Measurements from ENCODE around the gene NEMP2.

NEMP2 gene, protein sequence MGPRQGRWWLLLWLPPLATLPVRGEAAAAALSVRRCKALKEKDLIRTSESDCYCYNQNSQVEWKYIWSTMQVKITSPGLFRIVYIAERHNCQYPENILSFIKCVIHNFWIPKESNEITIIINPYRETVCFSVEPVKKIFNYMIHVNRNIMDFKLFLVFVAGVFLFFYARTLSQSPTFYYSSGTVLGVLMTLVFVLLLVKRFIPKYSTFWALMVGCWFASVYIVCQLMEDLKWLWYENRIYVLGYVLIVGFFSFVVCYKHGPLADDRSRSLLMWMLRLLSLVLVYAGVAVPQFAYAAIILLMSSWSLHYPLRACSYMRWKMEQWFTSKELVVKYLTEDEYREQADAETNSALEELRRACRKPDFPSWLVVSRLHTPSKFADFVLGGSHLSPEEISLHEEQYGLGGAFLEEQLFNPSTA

DNA sequence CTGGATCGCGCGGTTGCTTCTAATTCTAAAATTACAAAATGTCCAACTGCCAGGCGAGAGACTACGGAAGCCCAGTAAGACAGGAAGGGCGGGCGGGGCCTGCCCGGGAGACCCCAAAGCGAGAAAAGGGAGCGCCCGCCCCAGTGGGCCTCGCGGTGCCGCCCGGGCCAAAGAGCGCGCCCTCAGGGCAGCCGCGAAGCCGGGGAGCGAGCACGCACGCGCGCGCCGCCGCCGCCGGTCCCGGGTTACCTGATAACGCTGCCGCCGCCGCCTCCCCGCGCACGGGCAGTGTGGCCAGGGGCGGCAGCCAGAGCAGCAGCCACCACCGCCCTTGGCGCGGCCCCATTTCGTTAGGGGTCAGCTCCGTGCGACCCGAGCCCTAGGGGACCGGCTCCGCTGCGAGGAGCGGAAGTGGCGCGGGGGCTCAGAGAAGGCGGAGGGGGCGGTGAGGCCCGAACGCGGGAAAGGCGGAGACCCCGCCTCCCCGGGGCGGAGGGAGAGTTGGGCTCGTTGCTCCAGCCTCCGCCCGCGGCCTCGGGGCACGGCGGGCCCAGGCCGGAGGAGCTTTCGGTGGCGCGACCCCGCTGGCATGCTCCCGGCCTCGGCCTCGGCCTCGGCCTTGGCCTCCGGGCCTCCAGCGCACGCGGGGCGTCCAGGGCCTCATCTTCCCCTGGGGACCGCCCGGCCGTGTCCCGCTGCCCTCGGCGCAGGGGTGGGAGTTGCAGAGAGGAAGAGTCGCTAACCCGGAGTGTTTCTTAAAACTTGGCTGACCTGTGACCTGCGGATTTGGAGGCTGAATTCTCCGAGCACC is at the start of gene NEMP2:
NEMP2 (minus strand) TSS at position 413 of the 811 bp plus-strand sequence; CDS start at position 346, 67 bp downstream.
- DNase-seq, result peak; percentile 86

DNA sequence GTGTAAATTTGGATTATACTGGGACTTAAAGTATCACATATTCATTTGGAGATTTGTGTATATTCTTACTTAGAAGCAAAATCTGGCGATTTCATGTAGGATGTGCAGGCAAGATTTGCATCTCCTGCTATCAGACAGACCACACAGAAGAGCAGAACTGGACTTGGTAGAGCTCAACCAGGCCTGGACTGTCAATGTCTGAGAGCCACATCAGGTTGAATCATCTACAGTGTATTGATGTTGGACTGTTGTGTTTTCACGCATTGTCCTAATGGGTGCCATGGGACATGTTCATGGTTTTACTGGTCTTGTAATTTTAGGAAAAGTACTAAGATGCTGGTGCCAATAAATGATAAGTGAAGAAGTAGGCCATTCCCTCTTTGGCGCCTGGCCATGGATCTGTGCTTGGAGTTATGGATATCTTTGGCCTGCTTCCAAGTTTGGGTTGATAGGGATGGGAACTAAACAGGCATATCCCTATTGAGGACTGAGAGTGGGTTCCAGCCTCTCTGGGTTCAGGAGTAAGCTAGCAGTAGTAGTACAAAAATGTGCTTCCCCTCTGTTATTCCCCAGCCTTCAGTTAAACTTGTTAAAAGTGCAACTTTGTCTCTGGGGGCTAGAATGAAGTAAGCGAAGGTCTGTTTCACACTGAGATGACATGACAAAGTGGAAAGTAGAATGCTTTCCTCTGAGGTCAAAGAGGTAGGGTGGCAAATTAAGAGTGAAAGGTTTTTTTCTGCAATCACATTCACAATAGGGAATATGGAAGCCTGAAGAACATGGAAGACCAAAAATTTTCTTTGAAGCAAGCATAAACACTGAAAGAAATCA is 49.2 kb upstream of the NEMP2 start:
- DNase-seq, result no peak

DNA sequence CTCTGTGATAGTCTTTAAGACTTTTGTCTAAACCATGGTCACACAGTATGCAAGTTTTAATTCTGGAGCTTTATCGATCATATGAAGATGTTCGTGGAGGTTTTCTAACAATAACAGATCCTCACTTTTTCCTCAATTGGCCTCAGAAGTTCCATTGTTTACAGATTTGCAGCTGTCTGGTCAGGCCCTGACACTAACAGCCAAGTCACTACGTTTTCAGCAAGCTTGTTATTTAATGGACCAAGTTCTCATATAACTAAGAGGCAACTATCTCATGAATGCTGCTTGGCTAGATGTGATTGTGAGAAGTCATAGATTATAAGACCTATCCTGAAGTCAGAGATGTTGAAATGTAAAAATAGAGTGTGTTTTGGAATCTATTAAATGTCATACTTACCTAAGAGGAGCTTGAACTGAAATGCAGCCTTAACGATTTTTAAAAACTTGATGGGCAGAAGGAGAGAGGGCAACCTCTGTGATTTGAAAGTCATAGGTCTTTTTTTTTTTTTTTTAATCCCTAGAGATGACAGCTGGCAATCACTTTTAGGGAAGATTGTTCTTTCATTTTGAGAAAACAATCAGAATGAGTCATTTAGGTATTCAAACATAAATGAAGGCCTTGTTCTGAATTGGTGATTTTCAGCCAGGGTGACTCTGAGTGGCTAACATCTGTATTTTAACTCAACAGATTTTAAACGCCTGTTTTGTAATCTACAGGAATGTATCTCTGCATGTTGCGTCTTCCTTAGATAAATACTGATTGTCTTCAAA is 48.4 kb upstream of the NEMP2 start:
- DNase-seq, result no peak

DNA sequence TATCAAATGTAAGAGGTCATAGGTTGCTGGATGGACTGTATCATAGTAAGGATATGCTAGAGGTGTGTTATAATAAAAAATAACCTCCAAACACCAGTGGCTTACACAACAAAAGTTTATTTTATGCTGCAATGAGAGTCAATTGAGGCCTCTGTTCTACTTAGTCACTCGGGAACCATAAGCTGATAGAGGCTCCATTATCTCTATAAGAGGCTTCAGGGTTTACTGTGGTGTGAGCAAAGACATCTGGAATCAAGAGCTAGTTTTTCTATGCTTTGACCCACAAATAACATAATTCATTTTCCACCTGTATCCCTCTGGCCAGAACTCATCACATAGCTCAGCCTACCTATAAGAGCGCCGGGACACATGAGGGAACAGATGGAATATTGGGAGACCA is 47.5 kb upstream of the NEMP2 start:
- DNase-seq, result no peak

DNA sequence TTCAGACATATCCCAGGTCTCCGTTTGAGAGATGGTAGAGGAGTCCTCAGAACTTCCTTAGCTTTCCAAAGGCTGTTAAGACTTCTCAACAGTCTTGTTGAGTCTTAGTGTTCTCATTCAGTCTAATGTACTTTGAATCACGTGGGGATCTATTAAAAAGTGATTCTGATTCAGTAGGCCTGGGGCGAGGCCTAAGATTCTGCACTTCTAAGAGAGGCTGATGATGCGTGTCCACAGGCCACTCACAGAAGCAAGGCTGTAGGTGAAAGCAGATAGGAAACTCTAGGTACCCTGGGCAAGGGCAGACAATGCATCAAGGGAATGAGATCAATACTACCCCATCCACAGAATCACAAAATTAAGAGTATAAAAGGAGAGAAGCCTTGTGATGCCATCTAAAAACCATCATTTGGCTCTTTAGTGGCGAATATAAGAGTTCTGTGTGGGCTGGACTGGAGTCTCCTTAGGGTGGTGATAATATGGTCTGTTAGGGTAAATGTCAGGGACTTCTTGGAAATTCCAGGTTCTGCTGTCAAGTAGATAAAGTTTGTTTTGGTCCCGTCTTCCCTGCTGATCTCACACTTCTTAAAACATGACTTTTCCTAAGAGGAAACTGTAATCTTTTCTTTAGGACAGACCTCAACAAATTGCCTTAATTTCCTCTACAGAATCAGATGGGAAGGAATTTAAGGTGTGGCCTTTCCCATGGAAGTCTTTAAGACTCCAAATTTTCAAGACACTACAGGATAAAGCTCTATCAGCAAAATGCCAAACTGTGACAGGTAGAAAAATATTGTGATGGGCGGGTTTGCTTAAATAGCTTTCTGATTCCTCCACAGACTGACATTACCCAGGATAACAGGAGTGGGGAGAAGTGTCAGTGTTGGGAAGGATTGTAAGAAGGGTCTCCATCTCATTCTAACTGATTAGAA is 45.7 kb upstream of the NEMP2 start:
- DNase-seq, result no peak

DNA sequence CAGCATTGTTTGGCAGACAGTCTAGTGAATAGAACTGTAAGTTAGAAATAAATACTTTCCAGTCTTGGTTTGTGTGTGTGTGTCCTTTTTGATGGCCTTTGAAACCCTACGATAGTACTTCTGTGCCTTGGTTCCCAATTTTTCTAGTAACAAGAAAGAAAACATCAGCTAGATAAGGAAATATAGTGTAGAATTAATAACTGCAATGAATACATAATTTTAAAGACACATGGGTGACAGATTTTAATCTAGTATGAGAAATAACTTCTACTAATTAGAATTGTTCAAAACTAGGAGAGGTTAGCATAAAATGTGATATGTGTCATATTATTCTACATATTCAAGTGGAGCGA is 44.5 kb upstream of the NEMP2 start:
- no peak for DNase-seq

DNA sequence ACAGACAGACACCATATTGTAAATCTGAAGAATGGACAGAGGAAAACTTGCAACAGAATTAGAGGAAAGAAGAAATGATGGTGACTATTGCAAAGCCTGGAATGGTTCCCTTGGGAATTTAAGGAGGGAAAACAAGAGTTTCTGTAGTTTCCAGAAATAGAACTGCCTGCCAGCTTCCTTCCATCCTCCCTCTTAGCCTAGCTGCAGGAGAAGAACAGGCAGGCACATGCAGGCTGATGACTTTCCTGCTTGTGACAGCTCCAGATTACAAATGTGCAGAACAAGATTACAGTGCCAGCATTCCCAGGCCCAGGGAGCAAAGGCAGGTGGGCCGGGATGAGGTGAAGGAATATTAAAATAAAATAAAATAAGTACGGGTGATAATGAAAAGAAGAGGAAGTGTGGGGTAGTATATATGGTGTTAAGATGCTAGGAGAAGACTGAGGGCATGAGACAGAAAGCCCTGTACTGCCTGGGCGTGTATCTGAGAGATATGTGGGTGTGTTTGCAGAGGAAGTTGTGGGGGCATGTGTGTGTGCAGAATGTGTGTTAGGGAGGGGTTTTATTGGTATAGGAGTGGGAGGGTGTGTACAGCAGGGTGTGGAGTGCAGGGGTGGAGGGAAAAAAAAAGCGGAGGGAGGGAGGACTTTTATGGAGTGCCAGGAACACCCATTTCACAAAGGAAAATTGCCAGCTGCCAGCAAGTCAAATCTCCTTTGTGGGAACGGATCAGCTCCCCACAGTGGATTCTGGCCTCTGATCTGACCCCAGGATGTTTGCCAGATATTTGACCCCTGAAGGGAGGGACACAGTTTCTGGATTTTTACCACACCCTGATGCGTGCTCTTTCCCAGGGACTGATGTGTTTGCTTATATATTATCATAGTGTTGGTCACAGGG is 43.9 kb upstream of the NEMP2 start:
- DNase-seq, result peak; percentile 33

DNA sequence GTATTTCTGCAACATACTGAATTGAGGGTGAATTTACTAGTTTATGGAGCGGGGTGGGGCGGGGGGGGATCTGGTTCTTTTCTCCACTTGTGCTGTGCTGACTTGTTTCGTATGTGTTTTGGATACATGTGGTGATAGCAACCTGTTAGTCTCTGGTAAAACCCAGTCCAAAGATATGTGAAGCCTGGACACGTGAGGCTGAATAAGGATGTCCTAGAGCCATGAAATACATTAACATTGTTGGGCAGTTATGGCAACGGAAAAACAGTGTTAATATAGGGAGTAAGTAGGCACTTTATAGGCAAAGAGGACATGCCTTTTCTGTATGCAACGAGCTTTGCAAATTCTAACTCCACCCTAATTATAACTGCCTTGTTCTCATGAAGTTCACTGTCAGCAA is 42.1 kb upstream of the NEMP2 start:
- DNase-seq, result no peak

DNA sequence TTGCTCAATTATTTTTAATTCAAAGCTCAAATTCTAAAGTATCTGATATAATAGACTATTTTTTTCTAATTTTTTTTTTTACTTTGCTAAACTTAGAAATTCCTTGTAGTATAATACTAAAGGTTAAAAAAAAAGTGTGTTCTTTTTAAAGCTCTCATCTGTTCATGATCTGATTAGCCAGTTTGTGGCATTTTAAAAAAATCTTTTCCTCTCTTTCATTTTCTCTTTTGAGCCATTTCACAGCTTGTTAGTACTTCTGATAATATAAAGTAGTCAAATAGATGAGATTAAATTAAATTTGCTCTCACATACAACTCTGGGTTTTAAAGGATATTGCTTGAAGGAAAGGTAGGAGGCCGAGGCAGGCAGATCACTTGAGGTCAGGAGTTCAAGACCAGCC is 40.7 kb upstream of the NEMP2 start:
- no peak for DNase-seq

DNA sequence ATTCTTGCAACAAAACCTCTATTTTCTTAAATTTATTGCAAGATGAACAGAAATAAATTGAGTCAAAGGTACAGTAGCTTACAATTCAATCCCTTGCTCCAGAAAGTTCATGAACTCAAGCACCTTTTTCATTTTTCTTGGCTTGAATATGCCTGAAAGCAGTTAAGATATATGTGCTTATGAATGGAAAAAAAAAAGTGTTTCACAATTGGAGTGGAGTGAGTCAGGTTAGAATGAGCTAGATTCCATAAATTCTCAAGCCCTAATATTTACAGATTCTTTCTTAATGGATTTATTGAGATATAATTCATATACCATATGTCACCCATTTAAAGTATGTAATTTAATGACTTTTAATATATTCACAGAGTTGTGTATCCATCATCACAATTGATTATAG is 39.6 kb upstream of the NEMP2 start:
- peak; percentile 53 for DNase-seq

DNA sequence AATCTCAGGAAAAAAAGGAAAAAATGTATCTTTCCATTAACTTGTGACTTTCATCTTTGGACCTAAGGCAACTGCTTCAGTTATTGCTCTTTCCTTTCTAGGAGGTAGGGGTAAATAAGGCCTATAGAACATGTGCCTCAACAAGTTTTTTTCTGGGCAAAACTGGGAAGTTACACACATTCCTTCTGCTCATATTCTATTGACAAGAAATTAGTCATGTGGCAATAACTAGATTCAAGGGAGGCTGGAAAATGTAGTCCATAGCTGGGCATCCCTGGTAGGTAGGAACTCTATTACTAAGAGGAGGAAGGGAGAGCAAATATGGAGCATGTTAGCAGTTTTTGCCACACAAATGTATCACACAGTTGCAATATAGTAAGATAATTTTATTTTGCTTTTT is 37.7 kb upstream of the NEMP2 start:
- DNase-seq, result no peak

DNA sequence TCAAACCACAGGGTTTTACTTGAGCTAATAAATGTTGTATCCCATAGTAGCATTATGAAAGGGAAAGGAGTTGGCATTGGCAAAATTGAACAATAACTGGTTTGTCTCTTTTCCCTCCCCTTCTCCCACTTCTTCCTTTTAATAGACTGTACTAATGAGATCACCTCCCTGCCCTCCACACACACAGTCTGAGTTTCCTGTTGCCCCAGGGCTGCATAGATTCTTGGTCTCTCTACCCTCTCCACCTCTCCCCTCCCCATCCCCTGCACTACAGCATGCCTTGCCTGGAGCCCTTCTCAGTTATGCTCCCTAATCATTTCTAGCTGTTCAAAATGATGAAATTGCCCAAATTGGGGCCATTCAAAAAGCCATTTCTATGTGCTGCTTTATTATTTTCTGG is 37.2 kb upstream of the NEMP2 start:
- DNase-seq, result peak; percentile 60

DNA sequence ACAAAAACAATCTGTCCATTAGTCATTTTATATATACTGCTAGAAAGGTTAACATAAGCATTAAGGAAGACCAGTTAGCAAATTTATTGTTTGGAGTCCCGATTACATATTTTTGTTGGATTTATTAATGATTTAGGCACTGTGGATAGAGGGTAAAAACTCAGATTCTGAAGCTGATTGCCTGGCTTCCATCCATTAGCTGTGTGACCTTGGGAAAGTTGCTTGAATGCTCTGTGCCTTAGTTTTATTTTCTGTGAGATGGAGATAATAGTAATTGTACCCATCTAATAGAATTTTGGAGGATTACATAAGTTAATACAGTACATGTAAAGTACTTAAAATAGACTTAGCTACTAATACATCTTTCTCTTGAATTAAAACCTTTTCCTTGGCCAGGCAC is 36.3 kb upstream of the NEMP2 start:
- DNase-seq, result no peak

DNA sequence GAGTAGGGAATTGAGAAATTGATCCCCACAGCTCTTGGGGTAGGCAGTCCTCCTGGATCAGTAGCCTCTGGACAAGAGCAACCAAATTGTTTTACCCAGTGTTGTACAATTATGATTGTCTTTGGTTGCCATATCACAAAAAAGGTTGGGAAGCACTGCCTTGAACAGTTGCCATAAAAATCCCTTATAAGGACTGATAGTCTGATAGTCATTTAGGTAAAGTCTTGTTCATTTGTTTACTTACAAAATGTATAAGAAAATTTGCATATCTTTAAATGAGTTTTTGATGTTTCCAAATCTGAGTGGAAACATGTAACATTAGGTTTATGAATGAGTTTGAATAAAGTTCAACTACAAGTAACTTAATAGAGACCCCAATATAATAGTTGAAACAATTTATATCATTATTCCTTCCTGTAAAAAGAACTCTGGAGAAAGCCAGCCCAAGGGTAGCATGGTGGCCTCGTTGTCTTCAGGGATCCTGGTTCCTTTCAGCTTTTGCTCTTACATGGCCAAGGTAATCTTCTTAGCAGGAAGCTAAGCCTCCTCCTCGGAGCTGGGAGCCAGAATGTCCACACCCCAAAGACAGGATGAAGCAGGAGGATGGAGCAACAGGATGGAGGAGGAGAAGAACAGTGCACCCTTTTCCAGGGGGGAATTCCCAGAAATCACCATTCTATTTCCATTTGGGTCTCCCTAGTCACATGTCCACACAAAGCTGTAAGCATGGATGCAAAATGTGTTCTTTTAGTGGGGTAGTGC is 35.7 kb upstream of the NEMP2 start:
- DNase-seq, result no peak

DNA sequence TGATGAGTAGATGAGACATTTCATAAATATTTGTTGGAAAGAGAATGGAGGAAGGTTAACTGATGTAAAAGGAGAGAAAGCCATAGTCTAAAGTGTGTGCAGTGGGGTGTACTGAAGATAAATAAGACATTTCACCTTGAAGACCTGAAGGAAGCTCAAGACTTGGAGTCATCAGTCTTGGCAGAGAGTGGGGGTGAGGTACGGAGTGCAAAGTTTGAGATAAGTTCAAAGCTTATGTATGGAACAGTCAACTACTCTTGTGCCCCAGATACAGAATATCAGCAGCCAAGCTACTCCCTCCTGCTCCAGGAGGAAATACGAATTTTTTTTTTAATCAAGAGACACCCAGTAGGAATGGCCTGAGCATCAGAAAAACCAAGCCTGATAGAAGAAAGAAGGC is 30.3 kb upstream of the NEMP2 start:
- no peak for DNase-seq

DNA sequence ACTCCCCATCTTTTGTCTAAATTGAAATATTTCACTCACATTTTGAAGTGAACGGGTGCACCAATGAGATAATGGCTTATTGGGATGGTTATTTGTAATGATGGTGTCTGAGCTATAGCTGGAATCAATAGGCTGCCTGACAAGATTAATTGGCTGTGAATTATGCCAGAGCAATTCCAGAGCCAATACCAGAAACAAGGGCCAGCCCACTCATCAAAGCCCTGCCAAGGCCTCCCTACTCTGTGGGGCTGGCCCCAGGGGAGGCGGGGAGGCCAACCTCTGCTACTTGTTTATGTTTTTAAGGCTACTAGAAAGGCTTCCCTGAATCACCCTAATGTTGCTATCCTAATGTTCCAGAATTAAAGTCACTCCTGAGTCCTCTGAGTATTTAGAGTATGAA is 29.1 kb upstream of the NEMP2 start:
- DNase-seq, result no peak

DNA sequence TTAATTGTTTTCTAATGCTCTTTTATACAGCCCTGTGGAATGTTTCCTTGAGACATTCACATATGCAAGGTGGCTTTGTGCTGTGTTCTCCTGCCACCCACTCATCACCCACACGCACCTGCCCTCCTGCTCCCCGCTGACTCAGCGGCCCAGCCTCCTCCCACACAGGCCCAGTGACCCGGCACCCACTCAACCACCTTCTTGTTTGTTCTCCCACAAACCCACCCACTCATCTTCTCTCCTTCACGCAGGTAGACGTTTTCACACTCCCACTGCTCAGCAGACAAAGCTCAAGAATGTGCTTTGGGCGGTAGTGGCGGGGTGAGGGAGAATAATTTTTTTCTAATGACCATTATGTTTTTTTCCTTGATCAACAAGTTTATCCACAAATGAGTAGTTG is 28.6 kb upstream of the NEMP2 start:
- no peak for DNase-seq

DNA sequence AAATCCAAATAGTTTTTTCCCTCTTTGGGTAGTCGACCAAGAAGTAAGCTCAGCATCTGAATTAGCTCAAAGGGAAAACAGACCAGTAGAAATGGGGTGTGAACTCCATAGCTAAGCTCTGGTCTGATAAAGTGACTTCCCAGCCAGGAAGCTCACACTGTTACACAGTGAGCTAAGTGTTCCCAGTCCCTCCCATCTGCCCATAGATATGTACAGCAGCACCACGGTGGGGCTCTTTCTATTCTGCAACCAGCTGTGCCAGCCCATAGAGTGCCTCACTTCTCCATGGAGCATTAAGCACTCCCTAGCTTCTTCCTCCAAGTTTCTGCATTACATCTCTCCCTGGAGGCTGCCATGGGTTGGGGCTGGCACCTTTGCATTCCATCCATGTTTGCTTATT is 27.6 kb upstream of the NEMP2 start:
- no peak for DNase-seq

DNA sequence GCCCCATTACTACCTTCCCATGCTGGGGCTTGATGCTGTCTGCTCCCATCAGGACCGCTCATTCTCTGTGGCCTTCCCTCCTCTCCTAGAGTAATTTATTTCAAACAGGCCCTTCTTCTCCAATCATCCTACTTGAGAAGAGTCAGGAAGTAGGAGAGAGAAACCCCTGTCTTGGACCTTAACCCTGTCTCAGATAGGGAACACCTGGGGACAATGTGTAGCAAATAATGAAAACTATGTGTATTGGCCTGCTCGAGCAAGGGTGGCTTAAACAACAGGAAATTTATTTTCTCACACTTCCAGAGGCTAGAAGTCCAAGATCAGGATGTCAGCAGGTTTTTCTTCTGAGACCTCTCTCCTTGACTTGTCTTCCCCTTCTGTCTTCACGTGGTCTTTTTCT is 26.6 kb upstream of the NEMP2 start:
- DNase-seq, result no peak

Data from EL (cell line).